HG03159 (cell line): Measurements from ENCODE around the gene COP1.
"Not testable (repeated sequence)": the region's sequence is repeated elsewhere in the genome, so short reads cannot be mapped to it uniquely, and the experiment has no call there.

Source experiments
- ATAC-seq: cut with Tn5 transposase; IDR thresholded peaks from one replicate; pipeline ENCODE4 v1.9.1; 2021; ENCODE audit warnings: mild to moderate bottlenecking, moderate library complexity; ENCODE audit not compliant: unreplicated experiment

The COP1 gene

GRCh38 chr1:176136891-176137290 is 70.2 kb downstream of the COP1 start:
- ATAC-seq = no peak

DNA sequence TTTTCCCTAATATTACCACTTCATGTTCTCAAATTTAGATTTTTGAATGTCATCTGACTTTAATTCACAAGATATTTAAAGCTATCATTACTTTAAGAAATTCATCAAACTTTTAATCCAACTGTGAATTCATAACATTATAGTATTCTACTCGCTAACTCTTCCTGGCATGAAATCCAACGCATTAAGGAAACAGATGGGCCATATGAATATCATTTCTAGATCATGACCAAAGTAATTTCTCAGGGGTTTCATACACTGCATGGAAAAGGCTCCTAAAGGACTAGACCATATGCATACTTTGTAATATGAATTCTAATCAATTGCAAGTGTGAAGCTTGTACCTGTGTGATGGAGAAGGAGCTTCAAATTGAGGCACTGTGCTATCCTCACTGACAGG is 72.4 kb downstream of the COP1 start:
- ATAC-seq = no peak

GRCh38 chr1:176122282-176122681 is 84.8 kb downstream of the COP1 start:
- no peak for ATAC-seq

- no peak for ATAC-seq
Measured at GRCh38 chr1:176119549-176119948, 87.5 kb downstream of the COP1 start.

GRCh38 chr1:176118985-176119384 is 88.1 kb downstream of the COP1 start:
- ATAC-seq = no peak

DNA sequence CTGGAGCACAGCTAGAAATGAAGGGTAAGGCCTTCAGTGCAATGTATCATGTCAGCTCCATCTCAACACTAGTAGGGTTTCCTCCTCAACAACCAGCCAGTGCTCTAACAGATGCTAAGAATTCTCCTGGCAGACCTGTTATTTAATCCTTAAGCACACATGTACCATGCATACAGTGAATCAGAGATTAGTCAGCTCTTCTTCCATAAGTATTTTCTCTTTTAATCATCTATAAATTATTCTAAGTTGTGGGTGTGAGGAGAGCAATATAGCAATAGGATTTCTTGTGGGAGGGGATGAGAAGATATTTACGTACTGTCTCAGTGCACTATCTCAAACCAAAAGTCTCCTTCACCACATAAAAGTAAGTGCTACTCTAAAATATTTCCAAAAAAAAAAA is 95.3 kb downstream of the COP1 start:
- ATAC-seq = no peak

GRCh38 chr1:176110203-176110602 is 96.9 kb downstream of the COP1 start:
- no peak for ATAC-seq

DNA sequence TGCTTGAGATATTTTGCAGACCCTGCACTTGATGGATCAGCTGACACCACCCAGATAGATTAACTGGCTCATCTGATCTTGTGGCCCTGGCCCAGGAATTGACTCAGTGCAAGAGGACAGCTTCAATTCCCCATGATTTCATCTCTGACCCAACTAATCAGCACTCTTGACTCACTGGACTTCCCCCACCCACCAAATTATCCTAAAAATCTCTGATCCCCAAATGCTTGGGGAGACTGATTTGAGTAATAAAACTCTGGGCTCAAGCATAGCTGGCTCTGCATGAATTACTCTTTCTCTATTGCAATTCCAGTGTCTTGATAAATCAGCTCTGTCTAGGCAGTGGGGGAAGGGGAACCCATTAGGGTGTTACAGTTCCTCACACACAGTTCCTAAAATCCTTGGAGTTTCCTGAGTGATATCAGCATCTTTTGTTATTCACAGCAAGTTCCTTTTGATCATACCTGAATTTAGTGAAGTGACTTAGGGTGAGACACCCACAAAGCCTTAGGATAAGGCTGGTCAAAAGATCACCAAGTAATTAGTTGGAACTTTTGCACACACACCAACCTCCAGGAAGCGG is 104.2 kb downstream of the COP1 start:
- no peak for ATAC-seq

DNA sequence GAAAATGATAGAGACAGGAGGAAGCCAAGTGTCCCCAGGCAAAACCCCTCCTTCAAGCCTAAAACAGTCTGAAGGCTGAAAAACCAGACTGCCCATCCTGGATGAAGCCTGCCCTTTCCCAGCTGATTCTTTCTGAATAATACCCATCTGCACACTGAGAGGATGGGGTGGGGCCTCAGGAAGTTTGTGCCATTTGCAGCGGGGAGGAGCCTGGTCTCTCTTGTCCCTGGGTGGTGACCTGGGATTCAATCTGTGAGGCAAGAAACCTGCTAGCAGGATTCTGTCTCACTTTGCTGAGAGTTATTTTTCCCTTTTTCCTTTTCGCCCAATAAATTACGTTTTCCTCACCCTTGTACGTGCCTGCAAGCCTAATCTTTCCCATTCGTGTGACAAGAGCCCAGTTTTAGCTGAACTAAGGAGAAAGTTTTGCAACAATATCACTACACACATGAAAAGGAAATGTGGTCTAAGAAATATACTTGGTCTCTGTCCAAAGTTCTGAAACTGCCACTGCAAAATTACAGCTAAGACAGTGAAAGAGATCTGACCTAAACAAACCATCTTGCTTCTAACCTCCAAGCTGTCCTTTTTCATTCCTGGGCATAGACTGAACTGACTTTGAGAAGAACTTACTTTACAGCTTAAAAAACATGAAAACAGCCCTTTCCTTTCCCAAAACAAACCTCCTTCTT is 105.0 kb downstream of the COP1 start:
- ATAC-seq = no peak

DNA sequence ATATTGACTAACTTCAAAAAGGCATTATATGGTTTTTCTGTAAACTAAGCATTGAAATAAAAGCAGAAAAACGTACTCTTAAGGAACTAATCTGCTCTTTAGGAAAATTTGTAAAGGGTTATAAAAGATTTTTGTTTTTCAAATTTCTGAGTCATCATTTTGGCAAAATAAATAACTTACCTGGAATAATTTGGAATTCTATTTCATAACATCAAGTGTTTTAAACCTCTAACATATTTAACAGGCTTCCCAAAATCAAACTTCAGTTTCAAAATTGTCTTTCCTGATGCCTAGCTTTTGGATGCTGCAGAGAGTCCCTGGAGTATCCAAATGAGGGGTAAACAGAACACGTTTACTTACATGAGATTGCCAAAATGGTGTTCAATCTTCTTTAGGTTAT is 108.5 kb downstream of the COP1 start:
- ATAC-seq = no peak

DNA sequence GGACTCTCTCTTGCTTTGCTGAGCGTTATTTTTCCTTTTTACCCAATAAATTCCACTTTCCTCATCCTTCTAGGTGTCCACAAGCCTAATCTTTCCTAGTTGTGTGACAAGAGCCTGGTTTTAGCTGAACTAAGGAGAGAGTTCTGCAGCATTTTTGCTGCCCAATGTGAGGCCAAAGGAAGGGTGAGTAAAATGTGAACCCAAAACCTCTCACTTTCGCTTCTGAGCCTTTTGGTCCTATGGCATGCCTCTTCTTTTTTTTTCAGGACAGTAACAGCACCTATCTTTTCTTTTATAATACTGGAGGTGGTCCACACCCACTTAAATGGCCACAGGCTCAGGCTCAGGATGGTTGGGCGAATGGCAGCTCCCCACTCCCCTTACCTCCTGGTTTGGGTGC is 111.1 kb downstream of the COP1 start:
- no peak for ATAC-seq

- no peak for ATAC-seq
Measured at GRCh38 chr1:176090766-176091165, 116.3 kb downstream of the COP1 start.

DNA sequence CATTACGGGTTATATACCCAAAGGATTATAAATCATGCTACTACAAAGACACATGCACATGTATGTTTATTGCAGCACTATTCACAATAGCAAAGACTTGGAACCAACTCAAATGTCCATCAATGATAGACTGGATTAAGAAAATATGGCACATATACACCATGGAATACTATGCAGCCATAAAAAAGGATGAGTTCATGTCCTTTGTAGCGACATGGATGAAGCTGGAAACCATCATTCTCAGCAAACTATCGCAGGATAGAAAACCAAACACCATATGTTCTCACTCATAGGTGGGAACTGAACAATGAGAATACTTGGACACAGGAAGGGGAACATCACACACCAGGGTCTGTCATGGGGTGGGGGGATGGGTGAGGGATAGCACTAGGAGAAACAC is 119.3 kb downstream of the COP1 start:
- not testable (repeated sequence) for ATAC-seq

GRCh38 chr1:176073524-176074157 is 133.4 kb downstream of the COP1 start:
- ATAC-seq = no peak

- no peak for ATAC-seq
Measured at GRCh38 chr1:176068901-176069300, 138.2 kb downstream of the COP1 start.

- no peak for ATAC-seq
Measured at GRCh38 chr1:176068256-176068655, 138.8 kb downstream of the COP1 start.

- no peak for ATAC-seq
Measured at GRCh38 chr1:176066709-176067108, 140.4 kb downstream of the COP1 start.

DNA sequence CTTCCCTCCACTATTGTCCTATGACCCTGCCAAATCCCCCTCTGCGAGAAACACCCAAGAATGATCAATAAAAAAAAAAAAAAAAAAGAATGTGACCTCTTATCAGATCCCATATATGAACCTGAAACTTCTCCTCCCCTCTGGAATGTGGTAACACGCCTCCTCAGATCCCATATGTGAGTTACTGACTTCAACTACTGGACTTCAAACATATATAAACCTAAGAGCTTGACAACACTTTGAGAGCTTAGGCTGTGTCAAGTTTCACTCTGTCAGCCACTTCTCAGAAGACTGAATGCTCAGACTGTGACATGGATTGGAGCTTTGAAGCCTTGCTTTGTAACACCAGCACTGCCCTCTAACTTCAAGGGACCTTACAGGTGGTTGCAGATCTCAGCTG is 148.4 kb downstream of the COP1 start:
- ATAC-seq = no peak

- ATAC-seq = no peak
Measured at GRCh38 chr1:176056312-176056711, 150.8 kb downstream of the COP1 start.

- ATAC-seq = no peak
Measured at GRCh38 chr1:176055398-176055797, 151.7 kb downstream of the COP1 start.

- no peak for ATAC-seq
Measured at GRCh38 chr1:176051902-176052518, 155.1 kb downstream of the COP1 start.

DNA sequence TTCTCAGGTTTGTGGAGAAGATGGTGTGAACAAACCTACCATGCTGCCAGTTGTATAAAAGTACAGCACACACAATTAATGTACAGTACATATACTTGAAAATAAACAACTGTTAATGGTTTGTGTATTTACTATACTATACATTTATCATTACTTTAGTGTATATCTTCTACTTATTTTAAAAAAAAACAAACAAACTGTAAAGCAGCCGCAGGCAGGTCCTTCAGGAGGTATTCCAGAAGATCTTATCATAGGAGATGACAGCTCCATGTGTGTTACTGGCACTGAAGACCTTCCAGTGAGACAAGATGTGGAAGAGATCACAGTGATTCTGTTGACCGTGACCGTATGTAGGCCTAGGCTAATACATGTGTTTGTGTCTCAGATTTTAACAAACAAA is 155.7 kb downstream of the COP1 start:
- ATAC-seq = no peak
